Type B pancreatic cell (in vitro differentiated cells): ENCODE measurements around the gene ZBTB8OS. TPM values are rescaled to one million over a fixed set of nuclear protein-coding genes. Genes with fewer than 3 reads are reported as not detected.

Source experiments
- DNase-seq: peaks from one replicate; pipeline ENCODE4 v3.0.0; 2021; ENCODE audit warnings: mixed read lengths; ENCODE audit not compliant: unreplicated experiment; ENCODE audit errors: extremely low spot score
- H3K27ac Mint-ChIP-seq: 2 replicates; pipeline ENCODE4 v1.8.0; 2021; ENCODE audit warnings: mild to moderate bottlenecking, mixed read lengths
- H3K27me3 Mint-ChIP-seq: 2 replicates; pipeline ENCODE4 v1.8.0; 2021; ENCODE audit warnings: mixed read lengths
- H3K36me3 Mint-ChIP-seq: 2 replicates; pipeline ENCODE4 v1.8.0; 2021; ENCODE audit warnings: mixed read lengths
- H3K4me1 Mint-ChIP-seq: one replicate; pipeline ENCODE4 v1.8.0; 2021; ENCODE audit warnings: mixed read lengths; ENCODE audit not compliant: unreplicated experiment
- H3K4me3 Mint-ChIP-seq: 2 replicates; pipeline ENCODE4 v1.8.0; 2021; ENCODE audit warnings: mild to moderate bottlenecking, mixed read lengths
- H3K9me3 Mint-ChIP-seq: 2 replicates; pipeline ENCODE4 v1.8.0; 2021; ENCODE audit warnings: mixed read lengths
- total RNA-seq: library from RNA; stranded (reverse); gene quantifications from 2 replicates; pipeline ENCODE4 v1.2.1, GENCODE V29; 2021; ENCODE audit warnings: low replicate concordance
- TF ChIP-seq, protein P1 (sequence below): fragments of 200-600 bp; sonication (generic); conservative IDR thresholded peaks from 2 replicates; pipeline ENCODE4 v1.5.0; 2021; ENCODE audit warnings: antibody characterized with exemption, mild to moderate bottlenecking

ZBTB8OS gene
- total RNA-seq, 1 donor from 2014 or later: 41.7 TPM

- Mint-ChIP-seq H3K27me3 (no peaks in the 10 kb centered on the region), H3K36me3 (no peaks in the 10 kb centered on the region), H3K9me3 (no peaks in the 10 kb centered on the region), H3K4me1 (peaks cover 11% of the 10 kb centered on the region), H3K4me3 (no peak overlapping the region), H3K27ac (no peak overlapping the region)
- TF ChIP-seq, protein P1, sequence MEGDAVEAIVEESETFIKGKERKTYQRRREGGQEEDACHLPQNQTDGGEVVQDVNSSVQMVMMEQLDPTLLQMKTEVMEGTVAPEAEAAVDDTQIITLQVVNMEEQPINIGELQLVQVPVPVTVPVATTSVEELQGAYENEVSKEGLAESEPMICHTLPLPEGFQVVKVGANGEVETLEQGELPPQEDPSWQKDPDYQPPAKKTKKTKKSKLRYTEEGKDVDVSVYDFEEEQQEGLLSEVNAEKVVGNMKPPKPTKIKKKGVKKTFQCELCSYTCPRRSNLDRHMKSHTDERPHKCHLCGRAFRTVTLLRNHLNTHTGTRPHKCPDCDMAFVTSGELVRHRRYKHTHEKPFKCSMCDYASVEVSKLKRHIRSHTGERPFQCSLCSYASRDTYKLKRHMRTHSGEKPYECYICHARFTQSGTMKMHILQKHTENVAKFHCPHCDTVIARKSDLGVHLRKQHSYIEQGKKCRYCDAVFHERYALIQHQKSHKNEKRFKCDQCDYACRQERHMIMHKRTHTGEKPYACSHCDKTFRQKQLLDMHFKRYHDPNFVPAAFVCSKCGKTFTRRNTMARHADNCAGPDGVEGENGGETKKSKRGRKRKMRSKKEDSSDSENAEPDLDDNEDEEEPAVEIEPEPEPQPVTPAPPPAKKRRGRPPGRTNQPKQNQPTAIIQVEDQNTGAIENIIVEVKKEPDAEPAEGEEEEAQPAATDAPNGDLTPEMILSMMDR: no peak
- no peak for DNase-seq
These were observed 41.2 kb downstream of the ZBTB8OS start for GRCh38 chr1:32609180-32609579.

GRCh38 chr1:32606565-32607371, 43.6 kb downstream of the ZBTB8OS start:
- Mint-ChIP-seq H3K27me3 (no peaks in the 10 kb centered on the region), H3K27ac (no peak overlapping the region), H3K4me3 (no peak overlapping the region), H3K9me3 (no peaks in the 10 kb centered on the region), H3K4me1 (no peaks in the 10 kb centered on the region), H3K36me3 (no peaks in the 10 kb centered on the region)
- TF ChIP-seq, protein P1: no peak
- DNase-seq: no peak

DNA sequence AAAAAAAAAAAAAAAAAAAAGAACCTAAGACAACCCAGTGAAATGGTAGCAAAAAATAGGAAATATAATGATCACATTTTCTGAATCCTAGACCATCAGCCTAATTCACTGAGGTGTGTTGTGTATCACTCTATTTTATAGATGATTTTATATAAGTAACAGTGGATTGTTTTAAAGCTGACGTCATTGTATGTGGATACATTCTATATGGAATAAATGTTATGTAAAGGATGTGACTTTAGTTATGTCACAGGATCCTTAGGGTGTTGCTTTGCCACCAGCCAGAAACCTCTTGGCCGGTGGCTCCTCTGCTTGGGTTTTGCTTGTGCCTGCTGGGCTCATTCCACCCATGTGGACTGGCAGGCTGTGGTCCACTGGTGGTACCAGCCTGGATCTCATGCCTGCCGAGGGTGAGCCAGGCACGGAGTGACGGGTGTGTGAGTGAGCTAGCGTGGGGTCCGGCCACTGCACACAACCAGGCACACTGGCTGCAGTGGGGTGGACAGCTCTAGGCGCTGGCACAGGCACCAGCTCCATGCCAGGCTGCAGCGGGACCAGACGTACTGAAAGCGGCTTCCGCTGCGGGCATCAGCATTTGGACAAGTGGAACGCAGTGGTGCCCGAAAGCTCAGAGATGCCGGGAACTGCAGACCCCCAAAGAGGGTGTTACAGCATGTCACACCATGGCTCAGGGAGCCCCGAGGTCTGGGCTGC, 44.5 kb downstream of the ZBTB8OS start:
- TF ChIP-seq, protein P1: no peak
- no peaks in the 10 kb centered on the region for H3K9me3 Mint-ChIP-seq

GRCh38 chr1:32600034-32600433, 50.3 kb downstream of the ZBTB8OS start:
- TF ChIP-seq, protein P1: no peak
- H3K36me3 Mint-ChIP-seq: peaks cover 8% of the 10 kb centered on the region

More for the DNA sequence above, 44.5 kb downstream of the ZBTB8OS start:
- no peaks in the 10 kb centered on the region for H3K4me1 Mint-ChIP-seq
- H3K36me3 Mint-ChIP-seq: no peaks in the 10 kb centered on the region
- no peak overlapping the region for H3K4me3 Mint-ChIP-seq
- no peaks in the 10 kb centered on the region for H3K27me3 Mint-ChIP-seq
- H3K27ac Mint-ChIP-seq: no peak overlapping the region
- no peak for DNase-seq

DNA sequence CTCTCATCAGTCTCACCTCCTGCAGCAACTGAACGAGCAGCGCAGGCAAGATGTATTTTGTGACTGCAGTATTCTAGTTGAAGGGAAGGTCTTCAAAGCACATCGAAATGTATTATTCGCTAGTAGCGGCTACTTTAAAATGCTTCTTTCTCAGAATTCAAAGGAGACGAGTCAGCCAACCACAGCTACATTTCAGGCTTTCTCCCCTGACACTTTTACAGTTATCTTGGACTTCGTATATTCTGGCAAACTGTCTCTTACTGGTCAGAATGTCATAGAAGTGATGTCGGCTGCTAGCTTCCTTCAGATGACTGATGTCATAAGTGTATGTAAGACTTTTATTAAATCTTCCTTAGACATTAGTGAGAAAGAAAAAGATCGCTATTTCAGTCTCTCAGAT, 57.4 kb downstream of the ZBTB8OS start:
- no peak overlapping the region for H3K27ac Mint-ChIP-seq
- TF ChIP-seq, protein P1: no peak
- no peaks in the 10 kb centered on the region for H3K4me1 Mint-ChIP-seq

More at GRCh38 chr1:32600034-32600433, 50.3 kb downstream of the ZBTB8OS start:
- Mint-ChIP-seq H3K4me3 (no peak overlapping the region), H3K27me3 (no peaks in the 10 kb centered on the region), H3K27ac (no peak overlapping the region), H3K9me3 (no peaks in the 10 kb centered on the region), H3K4me1 (no peaks in the 10 kb centered on the region)
- no peak for DNase-seq

More for the DNA sequence above, 57.4 kb downstream of the ZBTB8OS start:
- DNase-seq: no peak
- H3K27me3 Mint-ChIP-seq: no peaks in the 10 kb centered on the region
- no peaks in the 10 kb centered on the region for H3K9me3 Mint-ChIP-seq
- H3K36me3 Mint-ChIP-seq: peaks cover 12% of the 10 kb centered on the region
- H3K4me3 Mint-ChIP-seq: no peak overlapping the region
